GDM1 (cell line): ENCODE measurements around the gene JMJD1C.
"Not testable (repeated sequence)": the region's sequence is repeated elsewhere in the genome, so short reads cannot be mapped to it uniquely, and the experiment has no call there.

ENCODE experiments used
- DNase-seq: peaks from one replicate; lab custom pipeline; 2025; lab: John Stamatoyannopoulos, UW

The JMJD1C gene

DNA sequence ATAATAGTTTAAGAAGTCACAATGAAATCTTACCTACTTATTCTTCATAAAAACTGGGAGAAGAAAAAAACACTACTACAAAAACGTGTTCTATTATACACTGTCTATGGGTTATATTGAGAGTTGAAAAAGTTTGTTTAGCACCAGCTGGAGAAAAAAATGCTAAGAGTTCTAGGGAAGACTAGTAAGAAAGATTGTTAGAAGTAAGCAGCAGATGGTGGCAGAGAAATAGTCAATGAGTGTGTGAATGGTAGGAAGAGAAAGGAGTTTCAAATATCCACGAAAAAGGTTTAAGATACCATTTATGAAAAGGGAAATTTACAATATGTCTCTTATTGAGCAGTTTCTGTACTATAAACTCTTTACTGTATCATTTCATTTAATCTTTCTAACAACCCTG is 208.0 kb downstream of the JMJD1C start:
- no peak for DNase-seq

DNA sequence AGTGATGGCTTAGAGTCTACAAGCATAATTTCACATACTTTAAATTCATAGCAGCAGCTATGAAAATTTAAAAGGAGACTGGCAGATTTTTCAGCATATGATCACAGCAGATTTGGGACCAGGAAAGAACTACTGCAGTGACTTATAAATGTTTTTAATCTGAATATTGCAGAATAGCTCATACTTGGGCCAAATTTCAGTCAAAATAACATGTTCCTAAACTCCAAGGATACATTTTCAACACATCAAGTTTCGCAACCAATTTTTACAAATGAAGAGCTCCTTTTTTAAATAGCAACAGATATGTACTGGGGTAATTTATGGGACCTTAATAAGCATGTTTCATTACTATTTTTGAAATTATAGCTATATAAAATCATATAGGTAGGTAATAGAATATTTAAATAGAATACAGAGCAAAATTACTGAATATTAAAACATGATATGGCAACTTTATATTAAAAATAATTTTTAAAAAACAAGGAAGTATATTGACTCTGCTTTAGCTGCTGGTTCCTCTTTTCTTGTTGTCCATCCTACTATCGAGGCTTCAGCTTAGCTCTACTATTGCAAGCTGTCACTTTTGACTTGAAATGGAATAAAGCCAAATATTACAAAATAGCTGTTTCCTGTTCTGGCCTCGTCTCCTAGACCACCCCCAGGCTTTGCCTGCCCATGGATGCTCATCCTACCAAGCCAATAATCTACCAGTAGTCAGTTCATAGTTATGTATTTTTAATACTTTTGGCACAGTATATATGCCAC is 209.6 kb downstream of the JMJD1C start:
- peak; percentile 39 for DNase-seq

DNA sequence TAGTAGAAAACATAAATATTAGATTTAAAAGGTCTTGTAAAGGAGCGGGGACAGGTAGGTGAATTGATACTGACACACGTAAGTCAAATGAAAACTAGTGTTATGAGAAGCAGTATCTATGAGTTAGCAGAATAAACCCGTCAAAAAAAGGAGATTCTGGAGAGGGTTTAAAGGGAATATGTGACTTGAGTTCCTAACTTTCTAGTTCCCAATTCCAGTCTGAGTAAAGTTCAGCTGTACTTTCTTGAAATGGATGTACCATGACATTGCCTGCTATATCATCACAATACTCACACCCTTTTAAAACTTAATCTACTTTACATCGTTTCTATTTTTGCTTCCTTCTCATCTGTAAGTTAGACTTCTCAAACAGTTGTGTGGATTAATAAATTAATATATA is 210.5 kb downstream of the JMJD1C start:
- no peak for DNase-seq

DNA sequence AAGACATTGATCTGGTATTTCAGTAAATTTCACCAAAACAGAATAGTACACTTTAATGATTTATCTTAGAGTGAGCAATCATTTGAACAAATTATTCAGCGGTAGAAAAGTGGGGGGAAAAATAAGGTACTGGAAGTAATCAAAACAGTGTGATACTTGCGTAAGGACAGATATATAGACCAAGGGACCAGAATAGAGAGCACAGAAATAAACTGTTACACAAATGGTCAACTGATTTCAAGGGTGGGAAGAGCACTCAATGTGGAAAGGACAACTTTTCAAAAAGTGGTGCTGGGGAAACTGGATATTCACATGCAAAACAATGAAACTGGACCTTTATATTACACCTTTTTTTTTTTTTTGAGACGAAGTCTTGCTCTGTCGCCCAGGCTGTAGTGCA is 212.7 kb downstream of the JMJD1C start:
- DNase-seq = no peak

DNA sequence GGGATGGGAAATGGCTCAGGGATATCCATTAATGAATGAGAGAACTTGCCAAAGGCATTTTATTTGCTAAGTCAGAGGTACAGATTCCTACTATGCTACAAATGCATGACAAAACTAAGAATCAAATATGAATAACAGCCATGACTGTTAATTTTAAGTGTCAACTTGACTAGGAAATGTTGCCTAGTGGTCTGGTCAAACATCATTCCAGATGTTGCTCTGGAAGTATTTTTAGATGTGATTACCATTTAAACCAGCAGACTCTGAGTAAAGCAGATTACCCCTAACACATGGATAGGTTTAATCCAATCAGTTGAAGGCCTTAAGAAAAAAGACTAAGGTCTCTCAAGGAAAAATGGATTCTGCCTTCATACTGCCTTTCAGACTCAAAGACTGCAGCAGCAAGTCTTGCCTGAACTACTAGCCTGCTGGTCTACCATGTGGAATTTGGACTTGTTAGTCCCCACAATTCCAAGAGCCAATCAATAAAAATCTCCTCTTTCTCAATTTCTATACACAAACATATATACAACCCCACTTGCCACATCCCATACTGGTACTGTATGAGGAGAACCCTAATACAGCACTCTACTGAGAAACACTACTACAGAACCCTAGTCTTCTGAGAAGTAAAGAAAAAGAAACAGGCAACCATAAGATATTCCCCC is 213.5 kb downstream of the JMJD1C start:
- no peak for DNase-seq

DNA sequence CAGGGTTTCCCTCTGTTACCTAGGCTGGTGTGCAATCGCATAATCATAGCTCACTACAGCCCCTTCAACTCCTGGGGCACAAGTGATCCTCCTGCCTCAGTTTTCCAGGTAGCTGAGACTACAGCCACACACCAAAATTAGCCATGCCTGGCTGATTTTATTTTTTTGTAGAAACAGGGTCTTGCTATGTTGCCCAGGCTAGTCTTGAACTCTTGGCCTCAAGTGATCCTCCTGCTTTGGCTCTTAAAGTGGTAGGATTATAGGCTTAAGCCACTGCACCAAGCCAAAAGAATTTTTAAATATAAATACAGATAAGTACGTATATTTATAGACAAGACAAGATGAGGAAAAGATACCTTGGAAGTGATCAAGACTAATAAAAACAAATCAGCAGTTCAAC is 215.7 kb downstream of the JMJD1C start:
- no peak for DNase-seq

DNA sequence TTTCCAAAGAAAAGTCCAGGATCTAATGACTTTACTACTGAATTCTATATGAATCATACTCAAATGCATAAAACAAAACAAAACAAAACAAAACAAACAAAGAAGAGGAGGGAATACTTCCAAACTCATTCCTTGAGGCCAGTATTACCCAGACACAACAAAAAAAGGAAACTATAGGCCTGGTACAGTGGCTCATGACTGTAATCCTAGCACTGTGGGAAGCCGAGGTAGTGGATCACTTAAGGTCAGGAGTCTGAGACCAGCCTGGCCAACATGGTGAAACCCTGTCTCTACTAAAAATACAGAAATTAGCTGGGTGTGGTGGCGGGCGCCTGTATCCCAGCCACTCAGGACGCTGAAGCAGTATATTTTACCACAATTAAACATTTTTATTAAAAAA is 218.0 kb downstream of the JMJD1C start:
- DNase-seq = no peak

DNA sequence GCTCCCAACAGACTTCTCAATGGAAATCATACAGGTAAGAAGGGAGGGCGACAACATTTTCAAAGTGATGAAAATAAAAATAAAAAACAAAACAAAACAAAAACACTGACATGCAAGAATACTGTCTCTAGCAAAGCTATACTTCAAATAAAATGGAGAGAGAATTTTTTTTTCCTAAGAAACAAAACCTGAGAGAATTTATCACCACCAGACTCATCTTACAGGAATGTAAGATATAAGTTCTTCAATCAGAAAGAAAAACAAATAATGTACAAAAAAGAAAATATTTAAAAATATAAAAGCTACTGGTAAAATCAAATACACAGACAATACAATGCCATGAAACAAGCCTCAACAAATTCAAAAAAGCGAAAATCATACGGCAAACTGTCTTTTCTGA is 219.4 kb downstream of the JMJD1C start:
- DNase-seq = no peak

DNA sequence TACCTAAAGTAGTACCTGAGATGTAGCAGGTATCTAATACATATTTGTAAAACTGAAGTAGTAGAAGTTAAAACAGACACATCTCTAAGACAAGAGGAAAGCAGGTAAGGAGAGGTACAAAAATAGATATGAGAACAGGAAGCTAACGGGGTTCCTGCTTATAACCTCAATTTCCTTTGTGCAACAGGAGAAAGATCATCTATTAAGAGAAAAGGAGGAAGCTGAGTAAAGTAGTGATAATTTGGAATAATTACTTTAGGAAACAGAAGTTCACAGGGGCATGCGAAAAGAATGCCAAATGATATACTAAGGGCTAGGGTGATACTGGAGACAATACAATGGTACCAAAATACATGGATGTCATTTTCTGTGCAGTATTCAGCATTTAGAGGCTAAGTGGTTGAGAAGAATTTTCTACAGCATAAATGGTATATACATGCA is 223.9 kb downstream of the JMJD1C start:
- peak; percentile 13 for DNase-seq

DNA sequence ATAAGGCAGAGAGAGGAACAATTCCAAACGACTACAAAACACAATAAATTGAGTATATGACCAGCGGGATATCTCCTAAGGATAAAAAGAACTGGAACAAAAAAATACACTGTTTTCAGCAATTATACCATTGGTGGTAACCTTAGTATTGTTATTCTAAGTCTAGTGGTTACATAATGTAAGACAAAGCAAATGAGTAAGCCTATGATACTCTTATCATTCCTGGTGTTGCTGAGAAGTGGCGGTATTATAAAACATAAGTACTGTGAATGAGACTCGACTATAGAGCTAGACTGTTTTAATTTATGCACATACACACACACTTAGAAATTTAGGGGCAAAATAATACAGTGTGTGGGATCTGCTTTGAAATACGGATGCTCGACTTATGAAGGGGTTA is 225.0 kb downstream of the JMJD1C start:
- no peak for DNase-seq

DNA sequence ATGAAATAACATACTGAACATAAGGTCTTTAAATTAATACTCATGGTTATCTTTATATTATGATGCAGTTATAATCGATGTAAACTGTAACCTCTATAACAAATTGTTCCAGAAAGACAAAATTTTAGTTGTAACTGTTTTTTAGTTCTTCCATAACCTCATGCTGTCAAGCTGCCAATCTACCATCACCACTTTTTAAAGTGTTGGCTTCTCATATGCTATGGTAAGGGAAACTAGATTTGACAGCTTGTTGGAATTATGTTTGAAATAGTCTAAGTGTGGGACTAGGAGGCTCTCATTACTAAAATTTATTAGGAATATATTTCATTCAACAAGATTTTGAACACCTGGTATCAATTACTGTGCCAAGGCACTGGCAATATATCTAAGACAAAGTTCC is 227.3 kb downstream of the JMJD1C start:
- DNase-seq = no peak

DNA sequence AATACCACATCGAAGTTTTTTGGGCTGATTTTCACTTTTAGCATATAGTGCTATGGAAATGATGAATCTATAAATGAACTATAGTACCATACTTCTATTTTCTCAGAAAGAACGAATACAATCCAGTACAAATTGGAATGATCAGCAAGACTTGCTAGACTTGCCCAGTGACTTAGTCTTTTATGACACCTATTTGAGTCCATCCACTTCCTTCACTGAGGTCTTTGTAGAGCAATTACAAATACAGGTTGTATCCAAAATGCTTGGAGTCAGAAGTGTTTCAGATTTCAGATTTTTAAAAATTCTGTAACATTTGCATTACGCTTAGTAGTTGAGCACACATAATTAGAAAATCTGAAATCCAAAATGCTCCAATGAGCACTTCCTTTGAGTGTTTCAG is 228.4 kb downstream of the JMJD1C start:
- no peak for DNase-seq

DNA sequence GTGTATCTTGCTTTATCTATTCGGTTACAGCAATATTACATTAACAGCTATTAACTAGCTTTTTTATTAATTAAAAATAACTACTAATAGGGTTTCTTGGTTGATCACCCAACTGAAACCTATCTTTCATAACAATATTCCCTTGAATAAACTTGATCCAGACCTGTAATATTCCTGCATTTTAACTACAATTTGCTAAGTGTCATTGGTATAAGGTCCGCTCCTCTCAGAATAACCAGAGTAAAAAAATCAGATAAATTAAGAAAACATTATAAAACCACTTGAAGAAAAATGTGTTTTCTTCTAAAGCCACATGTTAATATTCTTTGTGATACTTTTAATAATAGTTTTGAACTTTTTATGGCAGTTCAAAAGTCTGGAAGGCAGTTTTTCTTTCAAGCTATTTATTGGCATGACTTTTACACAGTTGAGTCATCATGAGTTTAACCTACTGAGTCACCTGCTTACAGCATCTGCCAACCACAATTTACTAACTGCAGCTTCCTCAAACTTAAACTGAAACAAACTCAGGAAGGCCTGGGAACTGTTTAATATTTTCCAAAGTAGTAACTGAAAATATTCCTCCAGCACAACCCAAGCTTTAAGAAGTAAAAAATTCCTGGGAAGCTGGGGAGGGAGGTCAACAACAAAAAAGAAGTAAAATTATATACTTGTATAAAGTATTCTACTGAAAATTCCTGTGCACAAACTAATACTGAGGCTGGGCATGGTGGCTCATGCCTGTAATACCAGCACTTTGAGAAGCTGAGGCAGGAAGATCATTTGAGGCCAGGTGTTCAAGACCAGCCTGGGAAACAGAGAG is 229.5 kb downstream of the JMJD1C start:
- peak; percentile 34 for DNase-seq

DNA sequence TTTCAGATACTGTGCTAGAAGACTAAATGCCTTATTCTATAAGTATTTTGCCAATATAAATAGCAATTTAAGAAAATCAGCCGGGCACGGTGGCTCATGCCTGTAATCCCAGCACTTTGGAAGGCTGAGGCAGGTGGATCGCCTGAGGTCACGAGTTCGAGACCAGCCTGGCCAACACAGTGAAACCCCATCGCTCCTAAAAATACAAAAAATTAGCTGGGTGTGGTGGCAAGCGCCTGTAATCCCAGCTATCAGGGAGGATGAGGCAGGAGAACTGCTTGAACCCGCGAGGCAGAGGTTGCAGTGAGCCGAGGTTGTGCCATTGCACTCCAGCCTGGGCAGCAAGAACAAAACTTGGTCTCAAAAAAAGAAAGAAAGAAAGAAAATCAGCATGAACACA is 230.6 kb downstream of the JMJD1C start:
- not testable (repeated sequence) for DNase-seq

DNA sequence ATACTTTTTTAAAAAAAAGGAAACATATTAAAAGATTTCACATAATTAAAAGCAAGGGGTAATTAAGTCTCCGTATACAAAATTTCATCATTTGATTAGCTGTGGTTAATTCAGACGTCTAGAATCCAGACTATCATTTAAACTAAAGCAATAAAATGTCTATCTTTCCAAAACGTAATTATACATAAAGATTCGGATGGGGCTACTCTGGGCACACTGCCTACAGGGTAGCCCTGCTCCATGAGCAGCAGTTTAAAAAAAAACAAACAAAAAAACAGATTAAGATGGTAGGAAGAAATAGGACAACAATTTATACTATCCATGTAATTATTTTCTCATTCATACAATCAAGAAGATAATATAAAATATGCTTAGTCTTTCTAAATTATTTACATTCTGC is 236.6 kb downstream of the JMJD1C start:
- DNase-seq = no peak

DNA sequence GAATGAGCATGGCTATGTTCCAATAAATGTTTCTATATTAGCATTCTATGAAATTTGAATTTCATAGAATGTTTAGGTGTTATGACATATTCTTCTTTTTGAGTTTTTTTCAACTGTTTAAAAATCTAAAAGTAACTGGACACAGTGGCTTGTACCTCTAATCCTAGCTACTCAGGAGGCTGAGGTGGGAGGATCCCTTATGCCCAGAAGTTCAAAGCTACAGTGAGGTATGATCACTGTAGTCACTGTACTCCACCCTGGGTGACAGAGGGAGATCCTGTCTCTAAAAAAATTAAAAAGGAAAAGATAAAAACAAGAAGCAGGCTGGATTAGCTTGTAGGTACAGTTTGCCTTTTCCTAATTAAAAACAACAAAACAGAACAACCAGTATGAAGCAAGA is 237.5 kb downstream of the JMJD1C start:
- DNase-seq = no peak

DNA sequence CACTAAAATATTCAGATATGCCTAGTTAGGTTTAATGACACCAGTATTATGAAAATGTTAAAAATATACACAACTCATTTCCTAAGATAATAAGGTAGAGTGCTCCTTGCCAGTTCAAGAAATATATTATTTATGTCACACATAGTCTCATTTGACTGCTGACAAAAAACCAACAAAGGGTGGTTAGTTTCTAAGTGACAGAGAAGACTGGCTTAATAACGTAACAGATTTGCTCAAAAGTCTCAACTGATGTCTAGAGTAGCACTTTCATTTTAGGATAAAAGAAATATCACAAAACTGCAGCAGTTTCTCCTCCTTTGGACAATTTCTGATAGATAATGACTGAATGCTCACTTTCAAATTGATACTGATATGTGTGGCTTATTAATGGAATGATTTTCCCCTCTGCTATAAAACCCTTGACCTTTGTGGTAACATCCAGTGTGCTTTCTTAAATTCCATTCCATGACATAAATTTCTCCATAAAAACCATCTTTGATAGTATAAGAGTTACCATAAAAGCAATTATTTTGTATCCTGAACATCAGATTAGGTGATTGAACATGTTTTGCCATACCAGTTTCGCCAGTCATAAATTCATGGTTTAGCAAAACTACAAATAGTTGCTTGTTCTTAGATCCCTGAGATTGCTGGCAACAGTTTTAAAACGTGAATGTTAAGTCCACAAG is 238.4 kb downstream of the JMJD1C start:
- DNase-seq = no peak

DNA sequence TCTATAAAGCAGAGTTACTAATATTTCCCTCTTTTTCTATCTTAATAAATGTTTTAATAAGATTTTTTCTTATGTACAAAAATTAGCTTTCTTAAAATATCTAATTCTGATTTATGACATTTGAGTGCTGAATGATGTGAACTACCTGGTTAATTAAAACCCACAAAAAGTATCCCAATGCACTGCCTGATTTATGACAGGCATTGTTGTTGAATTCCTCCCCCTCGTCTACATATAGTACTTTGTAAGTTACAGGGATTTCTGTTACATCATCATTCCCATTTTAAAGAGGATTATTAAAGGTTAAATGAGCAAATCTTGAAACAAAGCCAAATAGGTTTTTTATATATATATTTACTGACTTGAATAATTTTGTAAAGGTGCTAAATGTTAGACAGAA is 241.5 kb downstream of the JMJD1C start:
- no peak for DNase-seq

DNA sequence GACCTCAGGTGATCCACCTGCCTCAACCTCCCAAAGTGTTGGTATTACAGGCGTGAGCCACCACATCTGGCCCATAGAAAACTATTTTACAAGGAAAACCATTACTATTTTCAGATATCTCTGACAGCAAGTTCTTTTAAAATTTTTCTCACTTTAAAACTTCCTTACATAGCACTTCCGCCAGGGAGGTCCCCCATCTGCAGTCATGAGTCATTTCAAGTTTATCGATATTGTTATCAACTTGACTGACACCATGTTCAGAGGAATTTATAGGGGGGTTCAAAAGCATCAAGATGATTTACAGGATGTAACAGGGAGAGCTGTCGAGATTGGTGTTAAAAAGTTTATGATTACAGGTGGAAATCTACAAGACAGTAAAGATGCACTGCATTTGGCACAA is 243.8 kb downstream of the JMJD1C start:
- no peak for DNase-seq

DNA sequence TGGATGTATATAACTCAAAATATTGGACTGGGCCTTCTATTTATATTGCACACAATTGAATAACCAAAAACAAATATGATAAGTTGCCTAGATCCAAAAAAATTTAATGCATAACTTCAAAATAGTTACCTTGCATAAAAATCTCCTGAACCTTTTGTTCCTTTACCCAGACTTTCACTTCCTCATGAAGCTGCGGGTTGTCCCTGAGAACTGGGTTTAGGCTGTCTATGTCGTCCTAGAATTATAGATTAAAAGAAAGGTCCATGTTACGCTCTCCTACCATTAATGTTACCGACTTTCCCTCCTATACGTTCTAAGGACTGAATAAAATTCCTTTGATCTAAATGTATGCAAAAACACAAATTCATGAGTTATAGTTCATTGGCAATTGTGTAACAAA is 246.0 kb downstream of the JMJD1C start:
- DNase-seq = no peak

DNA sequence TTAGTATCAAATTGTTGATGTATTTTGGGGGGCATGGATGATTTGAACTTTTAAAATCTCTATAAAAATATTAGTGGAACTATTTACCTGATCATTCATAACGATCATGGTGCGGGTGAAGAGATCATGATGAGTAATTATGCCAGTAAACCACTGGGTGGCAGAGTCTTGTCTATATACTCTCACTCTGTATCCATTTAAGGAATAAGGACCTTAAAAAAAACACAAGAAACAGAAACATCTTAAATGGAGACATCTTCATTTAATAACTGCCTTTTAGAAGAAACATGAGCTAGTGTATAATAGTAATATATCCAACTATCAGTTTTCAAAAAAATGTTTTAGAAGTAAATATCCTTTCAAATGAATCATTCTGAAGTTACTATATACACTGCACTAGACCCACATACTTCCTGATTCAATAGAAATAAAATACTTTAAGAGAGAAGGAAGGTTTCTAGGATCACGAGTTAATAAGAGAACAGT is 248.6 kb downstream of the JMJD1C start:
- peak; percentile 43 for DNase-seq

DNA sequence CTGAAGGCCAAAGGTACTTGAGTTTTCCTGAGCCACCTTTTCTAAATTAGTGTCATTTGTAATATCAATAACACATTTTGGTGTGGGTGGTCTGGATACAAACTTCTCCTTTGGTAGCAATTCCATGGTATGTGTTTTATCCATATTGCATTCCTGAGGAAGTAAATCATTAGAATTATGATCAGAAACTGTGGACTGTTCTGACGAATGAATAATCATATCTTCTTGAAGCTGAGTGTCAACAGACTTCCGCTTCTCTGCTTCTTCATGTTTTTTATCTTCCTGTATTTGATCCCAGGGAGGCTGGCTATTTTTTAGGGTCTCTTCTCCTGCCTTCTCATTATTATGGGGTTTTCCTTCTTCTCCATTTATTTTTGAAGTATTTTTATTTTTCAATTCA is 251.2 kb downstream of the JMJD1C start:
- no peak for DNase-seq
